HG03520 (cell line): ENCODE results near the gene TGFBR3.

Experiments
- ATAC-seq: cut with Tn5 transposase; IDR thresholded peaks from one replicate; pipeline ENCODE4 v1.9.1; 2021; ENCODE audit warnings: mild to moderate bottlenecking, moderate library complexity; ENCODE audit not compliant: unreplicated experiment

TGFBR3 gene

DNA sequence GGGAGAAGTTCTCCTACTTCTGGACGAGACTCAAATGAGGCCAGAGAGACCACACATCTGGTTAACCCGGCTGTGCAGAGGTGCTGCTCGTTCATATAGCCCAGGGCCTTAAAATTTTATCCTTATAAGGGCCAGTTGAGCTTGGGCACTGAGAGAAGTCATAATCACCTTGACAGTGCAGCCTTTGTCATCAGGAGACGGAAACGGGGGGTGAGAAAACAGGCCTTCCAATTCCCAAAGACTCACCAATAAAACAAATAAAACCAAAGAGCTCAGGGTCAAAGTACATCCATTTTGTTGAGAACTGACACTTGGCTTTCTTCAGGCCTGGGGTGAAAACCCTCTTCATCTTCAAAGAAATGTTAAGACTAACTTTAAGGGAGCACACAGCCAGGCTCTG lies 167.1 kb downstream of the TGFBR3 start:
- no peak for ATAC-seq

DNA sequence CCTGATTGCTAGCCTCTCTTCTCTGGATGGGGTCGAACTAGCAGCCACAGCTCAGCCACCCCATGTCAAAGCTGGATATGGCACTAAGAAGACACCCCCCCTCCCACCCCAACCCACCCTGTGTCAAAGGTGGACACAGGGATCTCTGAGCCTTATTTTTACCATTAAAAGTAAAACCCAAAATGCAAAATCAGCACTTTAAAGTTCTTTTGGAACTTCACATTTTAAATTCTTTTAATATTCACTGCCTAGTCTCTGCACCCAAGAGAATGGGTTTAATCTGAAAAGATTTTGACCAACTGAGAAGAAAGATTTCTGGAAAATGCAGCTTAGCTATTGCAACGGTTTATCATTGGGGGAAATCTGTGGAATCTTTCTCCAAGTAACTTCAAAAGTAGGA lies 167.6 kb downstream of the TGFBR3 start:
- ATAC-seq: no peak

DNA sequence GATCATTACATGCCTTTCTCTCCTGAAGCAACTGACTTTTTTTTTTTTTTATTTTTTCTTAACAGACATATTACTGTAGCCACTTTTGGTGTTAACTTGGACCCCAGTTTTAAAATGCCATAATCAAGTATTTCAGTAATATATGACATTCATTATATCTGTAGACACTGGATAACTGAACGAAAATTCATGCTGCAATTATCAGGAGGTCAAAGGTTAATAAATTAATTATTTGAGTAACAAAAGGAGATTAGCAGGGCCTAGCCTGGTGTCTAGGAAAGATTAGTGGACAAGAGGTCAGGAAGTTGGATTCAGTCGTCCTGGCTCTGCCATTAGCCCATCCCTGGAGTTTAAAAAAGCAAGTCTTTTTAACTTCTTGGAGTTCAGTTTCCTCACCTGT lies 168.1 kb downstream of the TGFBR3 start:
- no peak for ATAC-seq

DNA sequence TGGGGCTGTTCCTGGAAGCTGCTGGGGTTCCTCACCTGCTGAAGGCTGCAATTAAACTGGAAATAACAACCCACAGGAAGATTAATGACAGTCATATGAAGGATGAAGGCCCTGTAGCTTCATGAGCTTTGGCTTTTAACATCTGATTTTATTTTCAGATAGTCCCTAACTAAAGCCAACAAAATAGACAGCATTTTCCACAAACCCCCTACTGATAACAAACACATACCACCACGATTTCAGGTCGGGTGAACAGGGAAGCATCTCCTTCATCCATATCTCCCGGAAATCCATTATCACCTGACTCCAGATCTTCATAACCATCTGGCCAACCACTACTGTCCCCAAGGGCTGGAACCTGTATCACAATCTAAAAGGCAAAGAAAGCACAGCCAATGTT lies 169.6 kb downstream of the TGFBR3 start:
- no peak for ATAC-seq

DNA sequence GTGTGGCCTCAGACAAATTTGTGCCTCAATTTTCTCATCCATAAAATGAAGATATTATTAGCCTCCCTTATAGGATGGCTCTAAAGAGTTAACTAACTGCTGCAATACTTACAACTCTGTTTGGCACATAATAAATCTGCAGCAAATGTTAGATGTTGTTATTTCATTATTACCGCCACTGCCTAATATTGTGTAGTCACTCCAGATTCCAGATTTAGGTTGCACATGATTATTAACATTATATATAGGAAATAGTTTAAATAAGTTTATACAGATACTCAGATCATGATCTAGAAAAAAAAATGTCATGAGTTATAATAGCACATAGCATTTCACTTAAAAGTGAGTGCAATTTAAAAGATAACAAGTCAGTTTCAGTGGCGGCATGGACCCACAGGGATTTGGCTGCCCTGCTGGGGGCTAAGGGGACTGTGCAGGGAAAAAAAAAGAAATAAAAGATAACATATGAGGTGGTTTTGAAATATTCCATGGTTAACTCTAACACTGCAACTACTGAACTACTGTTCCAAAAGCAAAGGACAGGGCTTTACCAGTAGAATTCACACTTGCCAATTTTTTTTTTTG lies 170.4 kb downstream of the TGFBR3 start:
- no peak for ATAC-seq

DNA sequence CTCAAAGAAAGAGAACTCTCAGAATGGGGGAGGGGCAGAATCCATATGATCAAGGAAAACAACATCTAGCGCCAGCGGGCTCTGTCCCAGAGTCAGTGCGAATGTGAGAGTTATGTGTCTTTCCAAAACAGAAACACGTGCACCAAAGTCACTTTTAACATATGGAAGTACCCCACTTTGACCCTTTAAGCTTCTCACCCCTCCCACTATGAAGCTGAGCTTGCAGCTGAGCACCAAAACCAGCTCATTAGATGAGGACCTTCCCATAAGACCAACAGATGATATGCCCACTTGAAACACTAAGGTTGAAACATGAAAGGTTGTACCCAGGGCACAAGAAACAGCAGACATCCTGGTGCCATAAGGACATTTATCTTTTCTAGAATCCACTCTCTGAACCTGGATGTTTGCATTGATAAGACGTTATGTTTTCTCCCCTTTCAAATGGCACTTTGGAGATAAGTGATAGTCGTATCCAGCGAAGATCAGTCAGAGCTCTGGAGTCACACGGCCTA lies 171.0 kb downstream of the TGFBR3 start:
- no peak for ATAC-seq

DNA sequence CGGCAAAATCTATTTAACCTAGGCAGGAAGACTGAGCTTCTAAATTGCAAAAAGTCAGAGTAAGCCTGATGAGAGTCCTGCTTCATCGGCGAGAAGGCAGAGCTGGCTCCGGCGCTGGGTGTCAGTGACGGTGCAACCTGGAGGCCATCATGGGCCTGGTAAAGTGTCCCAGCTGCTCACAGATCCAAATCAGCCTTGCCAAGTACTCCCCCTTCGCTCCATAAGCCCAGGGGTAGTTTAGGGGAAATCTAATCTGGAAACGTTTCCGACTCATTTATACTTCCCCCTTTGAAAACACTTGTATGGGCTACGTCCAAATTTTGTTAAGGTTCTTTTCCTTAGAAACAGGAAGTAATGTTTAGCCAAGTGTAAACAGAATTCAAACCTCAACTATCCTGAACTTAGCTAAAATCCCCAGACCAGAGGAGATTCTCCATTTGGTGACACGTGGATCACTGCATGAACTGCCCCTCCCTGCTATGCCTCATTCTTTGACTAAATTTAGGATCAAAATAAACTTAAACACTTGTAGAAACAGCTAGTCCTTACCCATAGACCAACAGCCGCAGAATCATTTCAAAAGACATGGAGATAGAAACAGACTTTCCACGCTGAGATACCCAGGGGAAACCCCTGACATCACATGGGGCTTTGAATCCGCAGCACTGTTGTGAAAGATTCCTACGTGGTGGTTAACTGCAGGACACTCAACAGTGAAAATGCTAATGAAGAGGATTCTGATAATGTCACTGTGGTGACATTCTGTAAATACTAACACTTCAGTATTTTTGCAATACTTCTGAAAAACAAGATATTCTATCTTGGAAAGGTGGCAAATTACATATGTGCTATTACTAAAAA lies 172.7 kb downstream of the TGFBR3 start:
- peak; percentile 71 for ATAC-seq

DNA sequence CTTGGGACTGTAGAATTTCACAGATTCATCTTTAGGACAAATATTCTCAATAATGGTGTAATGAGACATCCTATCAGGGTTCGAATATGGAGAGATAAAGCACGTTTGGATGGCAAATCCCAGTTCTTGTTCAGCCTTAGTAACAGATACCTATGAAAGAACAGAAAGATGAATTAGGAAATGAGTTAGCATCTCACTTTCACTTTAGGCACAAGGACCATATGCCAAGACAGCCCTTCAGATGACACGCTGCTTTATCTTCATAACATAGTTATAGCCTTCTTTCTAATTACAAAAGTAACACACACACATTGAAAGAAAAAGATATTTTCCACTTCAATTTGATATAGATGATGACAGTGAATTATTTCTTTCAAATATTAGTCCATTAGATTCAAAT lies 173.6 kb downstream of the TGFBR3 start:
- no peak for ATAC-seq

DNA sequence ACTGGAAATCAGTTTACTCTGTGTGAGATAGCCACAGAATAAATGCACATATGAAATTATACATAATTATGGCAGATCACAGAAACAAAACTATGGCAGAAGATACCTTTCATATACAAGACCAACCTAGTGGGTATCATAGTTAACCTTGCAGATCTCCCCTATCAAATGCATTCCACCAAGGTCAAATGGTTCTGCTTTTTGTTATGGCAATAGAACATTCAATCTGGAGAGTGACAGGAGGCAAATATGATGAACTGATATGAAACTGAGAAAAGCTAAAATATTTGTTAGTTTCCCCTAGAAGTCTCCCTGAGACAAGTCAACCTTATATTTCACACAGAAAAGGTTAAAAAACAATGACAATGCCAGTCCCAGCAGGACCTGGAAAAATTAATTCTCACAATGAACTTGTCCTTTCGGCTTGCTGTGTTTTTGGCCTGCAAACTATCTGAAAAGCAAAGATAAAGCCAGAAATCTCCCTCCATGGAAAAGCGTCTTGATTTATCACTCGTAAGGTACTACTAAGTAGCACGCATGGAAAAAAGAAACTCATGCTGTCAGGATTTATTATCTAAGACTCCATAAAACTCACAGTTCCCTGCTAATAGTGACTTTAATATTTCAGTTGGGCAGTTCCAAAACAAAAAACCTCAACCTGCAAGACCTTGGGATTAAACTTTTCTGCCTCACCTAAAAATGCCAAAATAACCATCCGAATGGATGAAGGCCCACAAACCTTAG lies 174.3 kb downstream of the TGFBR3 start:
- ATAC-seq: no peak

DNA sequence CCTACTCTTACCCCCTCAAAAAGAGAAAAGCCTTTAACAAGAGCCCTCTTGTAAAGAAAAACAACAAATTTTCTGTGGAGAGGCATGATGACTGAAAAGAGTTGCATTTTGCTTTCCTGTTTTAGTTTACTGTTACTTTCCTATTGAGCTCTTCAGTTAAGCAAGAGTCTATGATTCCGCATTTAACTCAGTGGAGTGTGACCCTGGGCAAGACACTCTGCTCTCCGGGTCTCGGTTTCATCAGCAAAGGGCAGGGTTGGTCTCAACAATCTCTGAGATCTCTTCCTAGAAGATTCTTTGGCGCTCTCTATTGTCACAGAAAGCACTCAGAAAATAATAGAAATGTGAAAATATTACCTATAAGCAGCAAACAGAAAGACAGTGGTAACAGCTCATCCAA lies 175.7 kb downstream of the TGFBR3 start:
- no peak for ATAC-seq

DNA sequence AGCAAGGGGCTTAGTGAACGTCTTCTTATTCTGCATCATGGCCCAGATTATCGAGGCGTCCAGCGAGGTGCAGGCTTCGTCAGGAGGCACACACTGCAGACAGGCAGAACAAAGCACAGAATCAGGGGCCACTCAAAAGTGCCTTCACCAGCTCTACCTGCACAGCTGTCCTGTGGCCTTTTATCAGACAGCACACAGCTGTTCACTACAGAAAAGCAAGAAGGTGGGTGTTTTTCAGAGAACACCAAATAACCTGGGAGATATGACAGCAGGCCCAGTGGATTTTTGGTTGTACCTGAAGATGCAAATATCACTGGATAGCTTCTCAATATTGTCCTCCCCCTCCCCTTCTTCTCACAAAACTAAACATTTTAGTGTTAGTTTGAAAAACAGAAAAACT lies 177.3 kb downstream of the TGFBR3 start:
- ATAC-seq: no peak

DNA sequence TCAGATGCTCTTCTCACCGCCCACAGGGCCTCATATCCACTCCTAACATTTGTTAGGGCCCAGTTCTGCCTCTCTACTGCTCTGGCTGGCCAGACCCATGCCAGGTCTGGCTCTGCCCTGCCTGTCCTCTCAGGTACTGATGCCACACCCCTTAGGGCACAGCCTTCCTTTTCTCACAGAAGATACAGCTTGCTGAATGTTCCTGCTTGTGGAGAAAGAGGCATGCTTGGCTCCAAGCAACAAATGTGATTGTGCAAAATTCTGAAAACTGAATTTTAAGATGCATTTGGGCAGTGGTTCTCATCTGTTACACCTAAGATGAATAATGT lies 178.1 kb downstream of the TGFBR3 start:
- no peak for ATAC-seq

DNA sequence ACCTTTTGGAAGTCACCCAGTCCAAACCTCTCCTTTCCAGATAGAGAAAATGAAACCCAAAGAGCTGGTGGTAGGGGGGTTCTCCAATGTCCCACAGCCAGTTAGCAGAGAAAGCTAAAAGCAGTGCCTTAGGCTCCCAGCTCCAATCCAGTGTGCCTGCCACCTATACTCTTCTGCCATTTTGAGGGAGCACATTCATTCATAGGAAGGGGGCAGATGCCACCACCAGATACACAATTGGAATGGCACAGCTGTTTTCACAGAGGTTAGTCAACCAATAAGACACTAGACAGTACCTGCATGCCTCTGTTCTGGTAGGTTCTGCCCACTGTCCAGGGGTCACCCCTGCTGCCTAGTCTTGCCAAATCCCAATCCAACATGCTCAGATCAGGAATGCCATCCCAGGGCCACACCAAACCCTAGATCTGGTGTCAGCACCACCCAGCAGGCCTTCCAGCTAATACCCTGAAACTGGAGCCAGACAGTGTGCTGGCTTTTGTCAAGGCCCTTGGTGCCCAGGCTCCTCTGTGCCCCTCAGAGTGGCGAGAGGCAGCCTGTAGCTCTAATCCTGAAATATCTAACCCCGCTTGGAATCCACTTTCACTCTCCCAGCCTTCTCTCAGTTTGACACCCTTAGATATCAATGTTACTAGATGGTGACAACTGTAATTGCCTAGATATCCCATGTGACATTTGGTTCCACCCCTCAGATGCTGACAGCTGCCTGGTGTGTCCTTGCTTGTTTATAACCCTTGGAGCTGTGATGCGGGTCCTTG lies 178.6 kb downstream of the TGFBR3 start:
- ATAC-seq: no peak

DNA sequence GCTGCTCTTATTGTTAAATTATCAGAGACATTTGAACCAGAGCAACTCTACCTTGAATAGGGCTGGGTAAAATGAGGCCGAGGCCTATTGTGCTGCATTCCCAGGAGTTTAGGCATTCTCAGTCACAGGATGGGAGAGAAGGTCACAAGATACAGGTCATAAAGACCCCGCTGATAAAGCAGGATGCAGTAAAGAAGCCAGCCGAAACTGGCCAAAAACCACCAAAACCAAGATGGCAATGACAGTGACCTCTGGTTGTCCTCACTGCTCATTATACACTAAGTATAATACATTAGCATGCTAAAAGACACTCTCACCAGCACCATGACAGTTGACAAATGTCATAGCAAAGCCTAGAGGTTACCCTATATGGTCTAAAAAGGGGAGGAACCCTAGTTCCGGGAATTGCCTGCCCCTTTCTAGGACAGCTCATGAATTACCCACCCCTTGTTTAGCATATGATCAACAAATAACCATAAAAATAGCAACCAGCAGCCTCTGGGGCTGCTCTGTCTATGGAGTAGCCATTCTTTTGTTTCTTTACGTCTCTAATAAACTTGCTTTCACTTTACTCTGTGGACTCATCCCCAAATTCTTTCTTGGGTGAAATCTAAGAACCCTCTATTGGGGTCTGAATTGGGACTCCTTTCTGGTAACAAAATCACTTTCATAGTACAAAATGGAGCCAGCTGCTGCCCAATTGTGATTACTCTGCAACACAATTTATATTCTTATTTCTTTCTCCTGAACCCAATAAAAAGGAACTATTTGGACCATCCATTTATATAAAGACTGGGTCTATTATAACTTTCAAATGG lies 179.6 kb downstream of the TGFBR3 start:
- ATAC-seq: no peak

DNA sequence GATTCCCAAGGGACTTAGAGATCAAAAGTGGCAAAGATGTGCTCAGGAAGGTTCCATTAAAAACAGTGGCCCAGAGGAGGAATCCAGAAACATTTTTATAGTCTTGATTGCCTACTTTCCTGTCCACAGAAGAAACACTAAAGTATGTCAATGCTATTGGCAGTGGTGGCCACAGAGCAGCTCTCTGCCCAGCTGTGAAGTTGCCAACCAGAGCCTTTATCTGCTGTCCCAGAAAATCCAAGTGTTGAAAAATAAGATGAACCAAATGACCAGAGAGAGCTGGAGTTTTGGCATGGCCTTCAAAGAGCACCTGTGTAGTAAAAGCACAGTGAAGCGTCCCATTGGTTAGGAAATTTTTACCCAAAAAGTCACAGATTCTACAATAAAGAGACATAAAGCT lies 181.2 kb downstream of the TGFBR3 start:
- ATAC-seq: no peak

DNA sequence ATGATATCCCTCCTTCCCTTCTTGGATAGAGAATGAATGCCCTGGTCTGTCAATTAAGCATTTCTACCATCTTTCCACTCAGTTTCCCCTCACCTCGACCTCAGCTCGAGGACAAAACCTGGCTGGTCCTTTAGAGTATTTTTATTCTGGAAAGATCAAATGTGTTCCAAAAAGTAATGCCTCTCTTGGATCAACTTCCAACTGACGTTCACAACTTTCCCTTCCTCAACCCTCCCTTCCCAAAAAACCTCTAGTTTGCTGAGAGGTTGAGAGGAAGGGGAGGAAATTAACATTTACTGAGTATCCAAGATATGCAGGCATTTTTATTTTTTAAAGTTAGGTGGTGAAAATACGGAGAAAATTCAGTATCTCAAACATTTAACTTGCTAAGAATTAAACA lies 182.9 kb downstream of the TGFBR3 start:
- ATAC-seq: no peak

DNA sequence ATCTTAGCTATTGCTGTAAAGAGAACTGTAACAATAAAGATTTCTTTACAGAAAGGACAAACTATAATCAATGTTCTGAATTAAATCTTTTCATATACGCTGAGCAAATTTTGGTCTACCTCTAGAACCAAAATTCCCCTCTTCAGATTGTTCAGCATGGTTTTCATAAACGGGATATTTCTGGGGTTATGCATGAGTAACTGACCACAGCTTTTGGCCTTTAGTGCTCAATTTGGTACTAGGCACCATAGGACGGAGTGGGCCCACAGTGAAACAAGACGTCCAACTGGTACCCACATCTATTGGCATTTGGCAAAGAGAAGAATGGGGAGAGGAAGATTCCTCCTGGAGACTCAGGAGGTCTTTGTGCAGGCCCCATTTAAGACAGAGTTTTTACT lies 184.5 kb downstream of the TGFBR3 start:
- ATAC-seq: no peak

DNA sequence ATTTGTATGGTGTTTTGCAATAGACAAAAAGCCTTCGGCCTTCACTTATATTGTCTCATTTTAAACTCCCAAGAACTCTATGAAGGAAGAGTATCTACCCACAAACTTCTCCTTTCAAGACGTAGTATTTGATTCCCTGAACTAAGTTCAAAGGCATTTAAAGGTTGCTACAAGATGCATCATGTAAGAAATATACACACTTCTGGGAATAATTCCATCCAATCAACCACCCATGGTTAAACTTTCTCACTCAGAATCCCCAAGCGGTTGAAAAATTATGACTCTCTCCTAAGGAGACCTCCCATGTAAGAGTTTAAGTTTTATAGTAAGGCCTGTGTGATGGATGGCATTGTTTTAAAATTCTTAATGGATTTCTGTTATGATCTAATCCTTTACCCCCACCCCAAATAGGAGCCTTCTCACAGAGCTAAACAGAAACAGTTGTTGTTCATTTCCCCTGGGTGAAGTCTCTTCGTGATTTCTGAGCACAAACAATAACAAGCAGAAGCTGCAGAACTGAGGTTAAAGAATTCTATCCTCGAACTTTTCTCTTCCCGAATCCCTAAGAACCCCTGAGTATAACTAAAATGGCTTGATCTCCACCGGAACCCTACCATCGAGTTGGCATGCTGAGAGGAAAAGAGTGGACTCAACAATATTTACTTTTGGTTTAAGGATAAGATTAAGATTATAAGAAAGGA lies 185.0 kb downstream of the TGFBR3 start:
- ATAC-seq: no peak

DNA sequence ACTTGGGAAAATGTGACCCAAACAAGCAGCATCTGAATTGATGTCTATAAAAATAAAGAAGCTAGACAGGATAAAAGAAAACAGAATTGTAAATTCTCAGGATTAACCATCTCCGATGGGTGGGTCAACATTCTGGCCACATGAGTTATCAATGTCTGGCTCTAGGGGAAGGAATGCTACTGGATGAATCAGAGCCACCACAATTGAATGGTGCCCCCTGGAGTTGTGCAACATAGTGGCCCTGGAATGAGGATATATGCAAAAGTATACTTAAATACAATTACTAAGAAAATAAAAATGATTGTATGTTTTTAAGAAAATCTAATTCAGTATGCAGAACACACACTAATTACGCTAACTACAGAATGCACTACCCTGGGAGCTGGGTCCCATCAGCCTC lies 185.6 kb downstream of the TGFBR3 start:
- ATAC-seq: no peak
